HG03060 (cell line): ENCODE data around the gene SLC36A3.
"Not testable (repeated sequence)": the region's sequence is repeated elsewhere in the genome, so short reads cannot be mapped to it uniquely, and the experiment has no call there.

Experiments used
- ATAC-seq: cut with Tn5 transposase; IDR thresholded peaks from one replicate; pipeline ENCODE4 v1.9.1; 2021; ENCODE audit warnings: low read depth, moderate number of reproducible peaks; ENCODE audit not compliant: unreplicated experiment

SLC36A3 gene

GRCh38 chr5:151243127-151243526 lies 60.4 kb downstream of the SLC36A3 start:
- no peak for ATAC-seq

DNA sequence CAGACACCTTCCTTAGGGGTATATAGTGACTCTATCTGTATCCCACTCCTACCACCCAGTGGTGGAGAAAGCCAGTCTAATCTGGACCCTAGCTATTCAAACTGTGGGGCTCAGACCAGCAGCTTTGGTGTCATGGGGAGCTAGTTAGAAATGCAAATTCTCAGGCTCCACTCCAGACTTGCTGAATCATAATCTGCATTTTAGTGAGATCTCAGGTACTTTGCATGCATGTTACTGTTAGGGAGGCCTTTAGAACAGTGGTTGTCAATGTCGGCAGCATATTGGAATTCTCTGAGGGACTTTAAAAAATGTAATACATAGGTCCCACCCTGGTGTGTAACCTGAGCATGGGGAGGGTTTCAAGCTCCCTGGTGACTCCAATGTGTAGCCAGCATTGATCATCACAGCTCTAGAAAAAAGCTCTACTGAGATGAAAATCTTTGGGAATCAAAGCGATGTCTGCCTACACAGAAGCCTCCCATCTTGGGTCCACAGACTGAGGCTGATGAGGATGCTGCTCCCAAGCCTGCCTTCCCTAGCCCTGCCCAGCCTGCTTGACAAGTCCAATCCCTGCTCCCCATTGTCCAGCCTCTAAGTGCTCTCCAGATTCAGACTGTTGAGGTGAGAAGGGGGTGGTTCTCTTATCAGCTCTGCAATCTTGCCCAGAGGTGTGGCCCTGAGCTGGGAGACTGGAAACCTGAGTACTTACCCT lies 62.5 kb downstream of the SLC36A3 start:
- no peak for ATAC-seq

- not testable (repeated sequence) for ATAC-seq
These were observed 63.2 kb downstream of the SLC36A3 start for GRCh38 chr5:151240268-151240835.

DNA sequence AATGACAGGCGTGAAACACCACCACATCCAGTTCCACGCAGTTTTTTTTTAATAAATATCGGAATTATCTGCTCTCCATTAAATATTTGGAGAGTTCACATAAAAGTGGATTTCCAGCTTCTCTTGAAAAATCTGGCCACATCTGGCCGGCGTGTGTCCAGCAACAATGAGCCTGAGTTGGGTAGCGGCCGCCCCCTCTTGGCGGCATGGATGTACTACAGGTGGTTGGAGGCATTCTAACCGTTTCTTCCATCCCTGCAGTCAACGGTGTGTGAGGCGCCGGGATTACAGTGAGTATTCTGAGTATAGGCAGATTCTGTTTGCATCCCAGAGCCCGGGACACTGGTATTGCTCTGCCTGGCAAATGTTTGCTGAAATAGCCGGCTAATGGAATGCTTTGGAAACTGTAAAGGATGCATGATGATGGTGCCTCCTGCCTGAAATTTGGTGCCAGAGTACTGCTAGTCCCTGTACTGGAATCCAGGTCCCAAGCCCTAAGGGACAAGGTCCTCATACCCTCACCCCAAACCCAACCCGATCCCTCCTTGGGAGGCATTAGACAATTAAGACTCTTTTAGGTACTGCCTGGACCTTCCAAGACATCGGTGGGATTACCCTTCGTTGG lies 64.2 kb downstream of the SLC36A3 start:
- ATAC-seq = no peak

- ATAC-seq = no peak
These were observed 65.2 kb downstream of the SLC36A3 start for GRCh38 chr5:151238303-151238741.

- ATAC-seq = no peak
These were observed 65.9 kb downstream of the SLC36A3 start for GRCh38 chr5:151237685-151238084.

GRCh38 chr5:151236888-151237287 lies 66.7 kb downstream of the SLC36A3 start:
- ATAC-seq = no peak

GRCh38 chr5:151235239-151235571 lies 68.4 kb downstream of the SLC36A3 start:
- not testable (repeated sequence) for ATAC-seq

DNA sequence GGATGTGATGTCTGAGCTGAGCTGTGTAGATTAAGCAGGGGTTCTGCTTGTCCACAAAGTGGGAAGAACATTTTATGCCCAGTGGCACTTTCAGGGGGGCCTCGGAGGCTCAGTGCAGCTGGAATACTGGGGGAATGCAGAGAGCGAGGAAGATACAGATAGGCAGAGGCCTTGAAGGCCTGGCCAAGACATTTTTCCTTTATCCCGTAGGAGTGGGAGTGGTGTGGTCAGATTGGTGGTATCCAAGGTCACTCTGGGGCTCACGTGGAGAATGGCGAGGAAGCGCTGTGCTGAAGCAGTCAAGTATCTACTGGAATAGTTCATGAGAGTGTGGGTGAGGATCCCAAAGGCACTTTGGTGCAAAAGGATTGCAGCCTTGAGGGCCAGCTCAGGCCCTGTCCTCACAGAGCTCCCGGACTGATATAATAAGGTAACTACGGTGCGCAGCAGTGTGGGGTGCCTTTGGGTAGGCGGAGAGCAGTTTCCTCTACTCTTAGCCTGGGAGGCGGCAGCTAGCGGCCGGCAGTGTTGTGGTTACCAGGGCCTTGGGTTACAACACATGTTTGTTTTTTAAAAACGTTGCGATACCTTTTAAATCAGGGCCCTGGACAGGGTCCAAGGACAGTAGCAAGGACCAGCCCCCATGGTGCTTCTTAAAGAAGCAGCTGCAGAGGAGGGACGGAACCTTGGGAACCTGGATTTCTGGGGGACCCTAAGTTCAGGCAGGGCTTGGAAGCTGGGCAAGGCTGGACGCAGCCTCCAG lies 68.9 kb downstream of the SLC36A3 start:
- ATAC-seq = peak; percentile 53

GRCh38 chr5:151233616-151234085 lies 69.9 kb downstream of the SLC36A3 start:
- ATAC-seq = peak; percentile 45

DNA sequence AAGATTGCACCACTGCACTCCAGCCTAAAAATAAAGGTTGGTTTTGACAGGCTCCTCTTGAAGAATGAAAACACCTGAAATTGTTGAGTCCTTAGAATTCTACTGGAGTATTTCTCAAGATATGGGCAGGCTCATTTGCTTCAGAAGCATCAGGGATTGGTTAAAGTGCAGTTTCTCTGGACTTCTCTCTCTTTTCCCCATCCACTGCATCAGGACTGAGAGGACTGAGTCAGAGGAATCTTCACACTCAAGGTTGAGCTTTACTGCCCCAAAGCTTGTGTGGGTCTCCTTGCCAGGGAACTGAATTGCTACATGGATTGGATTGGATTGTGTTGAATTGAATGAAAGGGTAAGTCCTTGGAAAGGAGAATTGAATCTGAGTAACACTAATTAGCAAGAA lies 72.2 kb downstream of the SLC36A3 start:
- no peak for ATAC-seq

DNA sequence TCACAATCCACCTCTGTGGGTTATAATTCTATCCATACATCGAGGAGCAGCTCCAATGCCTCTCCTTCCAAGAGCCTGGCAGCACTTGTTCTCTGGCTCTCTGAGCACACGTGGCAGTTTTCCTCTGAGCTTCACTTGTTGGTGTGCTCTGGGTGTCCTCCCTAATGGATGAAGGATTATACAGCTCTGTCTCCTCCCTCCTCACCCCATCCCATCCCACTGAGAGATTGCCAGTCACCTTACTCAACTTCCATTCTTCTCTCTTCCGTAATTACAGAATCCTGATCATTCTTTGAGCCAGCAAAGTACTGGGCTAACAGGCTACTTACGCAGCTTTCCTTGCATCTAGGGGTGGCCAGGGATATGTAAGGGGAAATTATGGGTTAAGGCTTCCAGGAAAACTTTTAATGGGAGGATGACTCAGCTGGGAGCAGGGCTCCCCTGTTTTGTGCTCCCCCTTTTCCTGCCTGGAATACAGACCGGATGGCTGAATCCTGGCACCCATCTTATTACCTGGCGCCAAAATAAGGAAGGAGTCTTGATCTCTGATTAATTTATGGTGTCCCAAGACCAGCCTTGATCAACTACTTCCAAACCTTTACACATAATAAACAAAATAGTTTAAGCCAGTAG lies 73.4 kb downstream of the SLC36A3 start:
- no peak for ATAC-seq

DNA sequence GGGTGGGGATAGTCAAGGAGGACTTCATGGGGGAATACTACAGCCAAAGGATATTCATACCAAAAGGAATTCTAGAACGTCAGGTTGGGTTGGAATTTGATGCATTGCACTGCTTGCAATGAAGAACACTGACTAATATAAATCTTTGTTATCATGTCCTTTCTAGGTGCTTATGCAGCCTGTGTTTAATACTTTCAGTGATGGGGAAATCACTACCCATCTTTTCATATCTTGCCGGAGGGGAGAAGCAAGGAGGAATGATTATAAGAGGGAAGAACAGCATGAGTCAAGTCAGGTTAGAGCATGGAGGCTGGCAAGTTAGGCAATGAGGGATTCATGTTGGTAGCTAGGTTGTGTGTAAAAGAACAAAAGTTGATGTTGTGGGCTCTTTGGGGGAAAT lies 74.6 kb downstream of the SLC36A3 start:
- no peak for ATAC-seq

DNA sequence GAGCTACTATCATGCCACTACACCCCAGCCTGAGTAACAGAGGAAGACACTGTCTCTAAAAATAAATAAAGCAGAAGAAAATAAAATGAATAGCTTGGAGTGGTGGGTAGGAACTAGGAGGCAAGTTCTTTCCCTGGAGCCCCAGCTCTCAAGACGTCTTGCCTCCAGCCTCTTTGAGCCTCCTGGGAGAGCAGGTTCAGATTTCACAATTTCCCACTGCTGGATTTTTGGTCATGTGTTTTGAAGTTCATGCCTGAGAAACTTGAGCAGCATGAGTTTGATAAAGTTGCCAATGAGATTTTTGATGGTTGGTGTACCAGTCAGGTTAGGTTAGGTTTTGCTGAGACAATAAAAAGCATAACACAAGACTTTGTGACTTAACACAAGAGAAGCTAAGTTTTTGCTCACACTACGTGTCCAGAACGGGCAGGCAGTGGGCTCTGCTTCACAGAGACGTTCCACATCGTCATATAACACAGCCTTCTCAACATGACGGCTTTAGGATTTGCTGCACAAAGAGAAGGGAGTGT lies 75.6 kb downstream of the SLC36A3 start:
- no peak for ATAC-seq
